Measurements from ENCODE around the gene STK32C. TPM values are rescaled to one million over a fixed set of nuclear protein-coding genes. Genes with fewer than 3 reads are reported as not detected.

STK32C gene
- total RNA-seq, 1 donor from 2014 or later, result 4.7 TPM

- Histone ChIP-seq H3K4me1 (no peaks in the 10 kb centered on the region), H3K27ac (no peak overlapping the region), H3K4me3 (no peak overlapping the region), H3K9me3 (no peaks in the 10 kb centered on the region), H3K27me3 (no peaks in the 10 kb centered on the region), H3K36me3 (no peaks in the 10 kb centered on the region)
- no peak for TF ChIP-seq POLR2A (IDR thresholded peaks at IDR 0.05)
- DNase-seq (ENCODE audit: extremely low spot score in 2 of 2), result no peak
- intact Hi-C loops (cut with DNase I), result no loop called here
Measured at GRCh38 chr10:132195366-132196075, 112.2 kb downstream of the STK32C start.

DNA sequence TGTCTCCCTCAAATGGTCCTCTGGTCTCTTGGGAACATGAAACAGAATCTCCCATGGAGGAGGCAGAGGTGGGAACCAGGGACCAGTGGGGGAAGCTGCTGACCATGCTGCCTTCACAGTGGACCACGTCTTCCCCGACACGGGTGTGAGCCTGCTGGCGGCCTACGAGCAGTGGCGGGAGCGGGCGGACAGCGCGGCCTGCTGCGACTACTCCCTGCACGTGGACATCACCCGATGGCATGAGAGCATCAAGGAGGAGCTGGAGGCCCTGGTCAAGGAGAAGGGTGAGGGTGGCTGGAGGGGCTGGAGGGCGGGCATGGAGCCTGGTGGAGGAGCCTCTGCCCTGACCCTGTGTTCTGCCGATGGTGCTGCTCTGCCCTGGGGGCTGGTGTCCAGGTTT is 113.0 kb downstream of the STK32C start:
- H3K27ac ChIP-seq, result no peak overlapping the region
- intact Hi-C loops (cut with DNase I), result no loop called here
- DNase-seq (ENCODE audit: extremely low spot score in 2 of 2), result no peak
- H3K36me3 ChIP-seq, result no peaks in the 10 kb centered on the region
- TF ChIP-seq, protein P1, sequence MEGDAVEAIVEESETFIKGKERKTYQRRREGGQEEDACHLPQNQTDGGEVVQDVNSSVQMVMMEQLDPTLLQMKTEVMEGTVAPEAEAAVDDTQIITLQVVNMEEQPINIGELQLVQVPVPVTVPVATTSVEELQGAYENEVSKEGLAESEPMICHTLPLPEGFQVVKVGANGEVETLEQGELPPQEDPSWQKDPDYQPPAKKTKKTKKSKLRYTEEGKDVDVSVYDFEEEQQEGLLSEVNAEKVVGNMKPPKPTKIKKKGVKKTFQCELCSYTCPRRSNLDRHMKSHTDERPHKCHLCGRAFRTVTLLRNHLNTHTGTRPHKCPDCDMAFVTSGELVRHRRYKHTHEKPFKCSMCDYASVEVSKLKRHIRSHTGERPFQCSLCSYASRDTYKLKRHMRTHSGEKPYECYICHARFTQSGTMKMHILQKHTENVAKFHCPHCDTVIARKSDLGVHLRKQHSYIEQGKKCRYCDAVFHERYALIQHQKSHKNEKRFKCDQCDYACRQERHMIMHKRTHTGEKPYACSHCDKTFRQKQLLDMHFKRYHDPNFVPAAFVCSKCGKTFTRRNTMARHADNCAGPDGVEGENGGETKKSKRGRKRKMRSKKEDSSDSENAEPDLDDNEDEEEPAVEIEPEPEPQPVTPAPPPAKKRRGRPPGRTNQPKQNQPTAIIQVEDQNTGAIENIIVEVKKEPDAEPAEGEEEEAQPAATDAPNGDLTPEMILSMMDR (IDR thresholded peaks at IDR 0.05), result no peak
- TF ChIP-seq POLR2A (IDR thresholded peaks at IDR 0.05) (no peak), POLR2AphosphoS5 (IDR thresholded peaks at IDR 0.05; ENCODE audit: insufficient read depth in 1 of 2, low read depth in 1 of 2) (no peak)
- no peak overlapping the region for H3K4me3 ChIP-seq
- H3K4me1 ChIP-seq, result no peaks in the 10 kb centered on the region
- H3K27me3 ChIP-seq, result no peaks in the 10 kb centered on the region
- no peaks in the 10 kb centered on the region for H3K9me3 ChIP-seq

DNA sequence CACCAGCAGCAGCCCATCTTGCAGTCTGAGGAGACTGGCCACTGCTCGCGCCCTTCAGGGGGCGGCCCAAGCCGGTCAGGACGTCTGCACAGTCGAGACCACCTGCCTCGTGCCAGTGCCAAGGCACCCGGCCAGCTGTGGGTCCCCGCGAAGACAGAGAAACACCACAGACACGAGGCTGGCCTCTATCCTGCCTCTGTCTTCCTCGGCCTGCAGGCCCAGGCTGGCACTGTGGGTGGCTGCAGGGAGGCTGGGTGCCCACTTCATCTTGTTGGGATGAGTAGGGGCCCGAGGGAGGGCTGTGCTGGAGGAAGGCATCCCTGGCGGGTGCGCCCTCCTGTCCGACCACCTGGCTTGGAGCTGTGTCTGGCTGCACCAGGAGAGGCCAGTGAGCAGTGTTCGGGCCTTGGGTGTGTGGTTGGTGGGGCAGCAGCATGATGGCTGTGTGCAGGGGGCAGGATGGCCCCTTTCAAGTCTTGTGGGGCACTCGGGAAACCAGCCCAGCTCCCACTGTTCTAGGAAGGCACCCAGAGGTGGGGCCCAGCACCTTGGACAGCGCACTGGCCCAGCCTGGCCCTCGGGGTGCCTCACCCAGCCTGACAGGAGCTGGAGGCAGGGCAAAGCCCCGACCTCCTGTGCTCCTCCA is 113.7 kb downstream of the STK32C start:
- Histone ChIP-seq H3K4me3 (no peak overlapping the region), H3K27me3 (no peaks in the 10 kb centered on the region), H3K9me3 (no peaks in the 10 kb centered on the region), H3K27ac (no peak overlapping the region), H3K4me1 (no peaks in the 10 kb centered on the region), H3K36me3 (no peaks in the 10 kb centered on the region)
- TF ChIP-seq, protein P1 (IDR thresholded peaks at IDR 0.05), result no peak
- TF ChIP-seq POLR2A (IDR thresholded peaks at IDR 0.05) (no peak), POLR2AphosphoS5 (IDR thresholded peaks at IDR 0.05; ENCODE audit: insufficient read depth in 1 of 2, low read depth in 1 of 2) (no peak)
- intact Hi-C loops (cut with DNase I), result no loop called here
- no peak for DNase-seq (ENCODE audit: extremely low spot score in 2 of 2)

- H3K4me1 ChIP-seq, result no peaks in the 10 kb centered on the region
- no peaks in the 10 kb centered on the region for H3K36me3 ChIP-seq
- intact Hi-C loops (cut with DNase I), result no loop called here
- TF ChIP-seq POLR2A (IDR thresholded peaks at IDR 0.05) (no peak), POLR2AphosphoS5 (IDR thresholded peaks at IDR 0.05; ENCODE audit: insufficient read depth in 1 of 2, low read depth in 1 of 2) (no peak)
- TF ChIP-seq, protein P1 (IDR thresholded peaks at IDR 0.05), result no peak
- no peaks in the 10 kb centered on the region for H3K9me3 ChIP-seq
- DNase-seq (ENCODE audit: extremely low spot score in 2 of 2), result no peak
- H3K27me3 ChIP-seq, result no peaks in the 10 kb centered on the region
- H3K4me3 ChIP-seq, result no peak overlapping the region
- H3K27ac ChIP-seq, result no peak overlapping the region
Measured at GRCh38 chr10:132192991-132193665, 114.6 kb downstream of the STK32C start.

DNA sequence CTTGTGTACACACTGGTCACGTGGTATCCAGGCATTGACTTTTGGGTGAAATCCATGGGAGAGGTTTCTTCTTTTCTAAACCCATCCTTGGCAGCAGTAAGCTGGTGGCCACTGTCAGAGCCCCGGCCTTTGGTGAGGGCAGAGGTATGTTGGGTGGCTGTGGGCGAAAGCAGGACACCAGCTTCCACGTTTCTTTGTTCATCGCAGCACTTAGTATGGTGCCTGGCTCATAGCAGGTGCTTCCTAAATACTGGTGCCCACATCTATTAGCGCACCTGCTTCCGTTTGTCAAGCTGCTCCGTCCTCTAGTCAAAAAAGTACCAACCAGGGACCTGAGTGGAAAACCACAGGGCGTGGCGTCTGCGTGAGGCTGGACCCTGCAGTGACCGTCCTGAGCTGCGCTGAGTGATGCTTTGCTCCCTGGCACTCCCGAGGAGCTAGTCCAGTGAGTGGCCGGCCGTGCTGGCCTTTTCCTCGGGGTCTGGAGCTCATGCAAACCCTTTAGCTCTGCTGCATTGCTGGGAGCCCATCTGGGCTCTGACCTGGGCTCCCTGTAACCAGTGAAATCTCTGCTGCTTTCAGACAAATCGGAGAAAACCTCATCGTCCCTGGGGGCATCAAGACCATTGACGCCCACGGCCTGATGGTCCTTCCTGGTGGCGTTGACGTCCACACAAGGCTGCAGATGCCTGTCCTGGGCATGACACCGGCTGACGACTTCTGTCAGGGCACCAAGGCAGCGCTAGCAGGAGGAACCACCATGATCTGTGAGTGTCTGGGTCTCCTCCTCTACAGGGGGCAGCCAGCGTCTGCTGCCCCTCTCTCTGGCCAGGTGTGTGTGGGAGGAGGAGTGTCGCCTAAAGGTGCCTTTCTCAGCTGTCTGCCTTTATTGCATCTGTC is 115.4 kb downstream of the STK32C start:
- Histone ChIP-seq H3K4me3 (no peak overlapping the region), H3K27ac (no peak overlapping the region), H3K27me3 (no peaks in the 10 kb centered on the region), H3K9me3 (no peaks in the 10 kb centered on the region), H3K36me3 (no peaks in the 10 kb centered on the region), H3K4me1 (peaks cover 6% of the 10 kb centered on the region)
- no peak for DNase-seq (ENCODE audit: extremely low spot score in 2 of 2)
- intact Hi-C loops (cut with DNase I), result no loop called here
- TF ChIP-seq, protein P1 (IDR thresholded peaks at IDR 0.05), result no peak
- TF ChIP-seq POLR2A (IDR thresholded peaks at IDR 0.05), result no peak
- TF ChIP-seq POLR2AphosphoS5 (IDR thresholded peaks at IDR 0.05; ENCODE audit: insufficient read depth in 1 of 2, low read depth in 1 of 2), result no peak
